IMR-90 (cell line): ENCODE measurements around the gene ZNF418. TPM values are rescaled to one million over a fixed set of nuclear protein-coding genes. Genes with fewer than 3 reads are reported as not detected.

Experiments used
- ATAC-seq: fragments of 200-7000 bp; cut with Tn5 transposase; 2 replicates; pipeline ENCODE4 v1.9.1; 2020; ENCODE audit warnings: low read depth, mild to moderate bottlenecking, moderate library complexity
- BruUV-seq: library from RNA; stranded (reverse); fragments of 400-500 nt; replicated peaks from 2 replicates; lab custom pipeline; 2021; lab: Mats Ljungman, UMichigan
- CTCF ChIA-PET: fragments of 300-600 bp; formaldehyde crosslinking; extraction: SDS; loops from one replicate; lab custom pipeline; 2021; ENCODE audit warnings: antibody characterized with exemption; lab: Yijun Ruan, JAX
- POLR2A ChIA-PET: fragments of 300-600 bp; sonication (Branson Sonifier 250); formaldehyde crosslinking; loops from one replicate; lab custom pipeline; 2022; ENCODE audit warnings: antibody characterized with exemption; ENCODE audit not compliant: unreplicated experiment; lab: Charles Lee
- DNase-seq: peaks from one replicate; pipeline ENCODE4 v3.0.0; 2013
- H2AFZ ChIP-seq: replicated peaks from 2 replicates; pipeline ENCODE3; 2013; ENCODE audit warnings: low read length, mild to moderate bottlenecking; ENCODE audit not compliant: poor library complexity
- H2AK5ac ChIP-seq: 2 replicates; pipeline ENCODE4 v1.6.1; 2013; ENCODE audit warnings: low read depth, low read length, inconsistent platforms
- H2AK9ac ChIP-seq: replicated peaks from 2 replicates; pipeline ENCODE3; 2013; ENCODE audit warnings: mild to moderate bottlenecking, low read depth, low read length, moderate library complexity; ENCODE audit not compliant: poor library complexity
- H2BK120ac ChIP-seq: 2 replicates; pipeline ENCODE4 v1.6.1; 2013; ENCODE audit warnings: low read depth, low read length, inconsistent platforms
- H2BK15ac ChIP-seq: 3 replicates; pipeline ENCODE4 v1.6.1; 2013; ENCODE audit warnings: low read depth, low read length, inconsistent platforms
- H2BK20ac ChIP-seq: 2 replicates; pipeline ENCODE4 v1.6.1; 2013; ENCODE audit warnings: low read depth, mild to moderate bottlenecking, inconsistent platforms, low read length, moderate library complexity
- H2BK5ac ChIP-seq: 2 replicates; pipeline ENCODE4 v1.6.1; 2013; ENCODE audit warnings: mild to moderate bottlenecking, low read depth, low read length, inconsistent platforms; ENCODE audit not compliant: poor library complexity, severe bottlenecking
- H3K14ac ChIP-seq: replicated peaks from 2 replicates; pipeline ENCODE4 v1.6.1; 2013; ENCODE audit warnings: low read depth, low read length, inconsistent platforms
- H3K18ac ChIP-seq: 2 replicates; pipeline ENCODE4 v1.6.1; 2013; ENCODE audit warnings: low read depth, low read length, control low read depth
- H3K23ac ChIP-seq: 2 replicates; pipeline ENCODE4 v1.6.1; 2013; ENCODE audit warnings: low read depth, low read length, inconsistent platforms
- H3K27ac ChIP-seq: 2 replicates; pipeline ENCODE4 v1.5.1; 2013; ENCODE audit warnings: mild to moderate bottlenecking, control low read depth, low read length; ENCODE audit not compliant: insufficient read depth
- H3K27me3 ChIP-seq: 2 replicates; pipeline ENCODE4 v1.6.1; 2013; ENCODE audit warnings: low read length; ENCODE audit not compliant: control insufficient read depth, insufficient read depth
- H3K36me3 ChIP-seq: 2 replicates; pipeline ENCODE4 v1.6.1; 2013; ENCODE audit warnings: low read length, mixed read lengths; ENCODE audit not compliant: control insufficient read depth, insufficient read depth
- H3K4ac ChIP-seq: 2 replicates; pipeline ENCODE4 v1.6.1; 2013; ENCODE audit warnings: low read depth, low read length, inconsistent platforms
- H3K4me1 ChIP-seq: 2 replicates; pipeline ENCODE4 v1.6.1; 2013; ENCODE audit warnings: low read length, mixed read lengths; ENCODE audit not compliant: control insufficient read depth, insufficient read depth
- H3K4me2 ChIP-seq: 2 replicates; pipeline ENCODE4 v1.6.1; 2013; ENCODE audit warnings: low read depth, mild to moderate bottlenecking, control low read depth, low read length, moderate library complexity
- H3K4me3 ChIP-seq: 2 replicates; pipeline ENCODE4 v1.5.1; 2013; ENCODE audit warnings: low read depth, mild to moderate bottlenecking, control low read depth, low read length, moderate library complexity; ENCODE audit not compliant: insufficient read depth
- H3K56ac ChIP-seq: 2 replicates; pipeline ENCODE4 v1.6.1; 2013; ENCODE audit warnings: low read length, inconsistent platforms; ENCODE audit not compliant: insufficient read depth; ENCODE audit errors: extremely low read depth
- H3K79me1 ChIP-seq, 2 experiments: 2 replicates each; pipeline ENCODE4 v1.6.1; 2013; ENCODE audit warnings: low read length in 2 of 2, inconsistent platforms in 1 of 2, low read depth in 1 of 2
- H3K9ac ChIP-seq: 2 replicates; pipeline ENCODE4 v1.6.1; 2013; ENCODE audit warnings: low read depth, low read length, control low read depth
- H3K9me1 ChIP-seq: 2 replicates; pipeline ENCODE4 v1.6.1; 2013; ENCODE audit warnings: low read length, inconsistent platforms; ENCODE audit not compliant: insufficient read depth
- H3K9me3 ChIP-seq: 2 replicates; pipeline ENCODE4 v1.6.1; 2013; ENCODE audit warnings: low read length; ENCODE audit not compliant: control insufficient read depth, insufficient read depth
- H4K20me1 ChIP-seq: 2 replicates; pipeline ENCODE4 v1.6.1; 2013; ENCODE audit warnings: low read length, inconsistent platforms; ENCODE audit not compliant: insufficient read depth
- H4K5ac ChIP-seq: 2 replicates; pipeline ENCODE4 v1.6.1; 2013; ENCODE audit warnings: mild to moderate bottlenecking, low read depth, low read length, control low read depth
- H4K8ac ChIP-seq, 2 experiments: 2 replicates each; pipeline ENCODE4 v1.6.1; 2013; ENCODE audit warnings: low read depth in 2 of 2, low read length in 2 of 2, control low read depth in 1 of 2, inconsistent platforms in 1 of 2
- H4K91ac ChIP-seq: 2 replicates; pipeline ENCODE4 v1.6.1; 2013; ENCODE audit warnings: low read depth, low read length, inconsistent platforms; ENCODE audit not compliant: insufficient read depth
- BHLHE40 ChIP-seq: fragments of 150-350 bp; IDR thresholded peaks from 2 replicates; pipeline ENCODE4 v1.6.1; 2016; ENCODE audit warnings: mild to moderate bottlenecking, low read depth, low read length
- CEBPB ChIP-seq: IDR thresholded peaks from 2 replicates; pipeline ENCODE4 v1.6.1; 2012; ENCODE audit warnings: low read depth, low read length, improper control_type of control experiment
- CHD1 ChIP-seq: IDR thresholded peaks from 2 replicates; pipeline ENCODE4 v1.6.1; 2012; ENCODE audit warnings: low read depth, low read length, improper control_type of control experiment
- ELK1 ChIP-seq: fragments of 150-350 bp; IDR thresholded peaks from 2 replicates; pipeline ENCODE4 v1.6.1; 2016; ENCODE audit warnings: low read depth, mild to moderate bottlenecking, low read length, moderate library complexity, borderline replicate concordance
- FOS ChIP-seq: fragments of 150-350 bp; IDR thresholded peaks from 2 replicates; pipeline ENCODE4 v1.6.1; 2016; ENCODE audit warnings: low read depth, low read length
- MAZ ChIP-seq: IDR thresholded peaks from 2 replicates; pipeline ENCODE4 v1.6.1; 2012; ENCODE audit warnings: low read depth, mild to moderate bottlenecking, low read length, improper control_type of control experiment, moderate library complexity, borderline replicate concordance
- MXI1 ChIP-seq: IDR thresholded peaks from 2 replicates; pipeline ENCODE4 v1.6.1; 2012; ENCODE audit warnings: low read depth, mild to moderate bottlenecking, low read length, moderate library complexity, borderline replicate concordance
- NFE2L2 ChIP-seq: fragments of 150-350 bp; IDR thresholded peaks from 2 replicates; pipeline ENCODE4 v1.6.1; 2016; ENCODE audit warnings: low read depth, mild to moderate bottlenecking, low read length
- RAD21 ChIP-seq: IDR thresholded peaks from 2 replicates; pipeline ENCODE4 v1.6.1; 2012; ENCODE audit warnings: low read length, improper control_type of control experiment
- RFX5 ChIP-seq: IDR thresholded peaks from 2 replicates; pipeline ENCODE4 v1.8.0; 2012; ENCODE audit warnings: low read depth, mild to moderate bottlenecking, low read length, moderate library complexity
- SMC3 ChIP-seq: fragments of 150-350 bp; IDR thresholded peaks from 2 replicates; pipeline ENCODE4 v1.6.1; 2016; ENCODE audit warnings: low read depth, mild to moderate bottlenecking, antibody characterized with exemption, low read length, moderate library complexity
- WGBS, 2 experiments: methylation state at CpG; one replicate each; pipeline versions ENCODE4 v1.1.5 to v1.1.7; 2013; ENCODE audit warnings: missing lambda C conversion rate in 2 of 2; ENCODE audit not compliant: insufficient read length in 1 of 2; ENCODE audit errors: extremely low coverage in 2 of 2; 5-methylcytosine and 5-hydroxymethylcytosine counted together
- dilution Hi-C: fragments of 300-500 bp; cut with HindIII; formaldehyde crosslinking; loops from one replicate; pipeline ENCODE4 v1.14.3; 2018; ENCODE audit warnings: low sequenced_read_pairs; ENCODE audit not compliant: unreplicated experiment
- in situ Hi-C: fragments of 300-500 bp; cut with MboI; formaldehyde crosslinking; loops from 3 replicates; pipeline ENCODE4 v1.14.3; 2019; ENCODE audit warnings: low sequenced_read_pairs, inconsistent platforms, mixed read lengths
- intact Hi-C: fragments of 100-400 bp; cut with micrococcal nuclease; formaldehyde crosslinking; loops from 2 replicates; pipeline ENCODE4 v1.10.0; 2022
- polyA plus RNA-seq, 3 experiments: library from polyadenylated mRNA; depleted of rRNA; stranded (reverse); fragments of >200 nt; gene quantifications; 2 replicates each; pipeline ENCODE4 v1.2.3, GENCODE V29; 2012; ENCODE audit warnings: low replicate concordance in 1 of 3
- total RNA-seq: library from RNA; depleted of rRNA; stranded (reverse); fragments of >200 nt; gene quantifications from 2 replicates; pipeline ENCODE4 v1.2.3, GENCODE V29; 2012
- TF ChIP-seq, protein P1 (sequence below): conservative IDR thresholded peaks from 2 replicates; pipeline ENCODE4 v1.5.1; 2012; ENCODE audit warnings: mild to moderate bottlenecking, low read depth, low read length, improper control_type of control experiment

ZNF418 gene
- total and polyA plus RNA-seq, 2 of the 4 experiments (the other 2 are of a cell fraction): 2.1 to 3.4 TPM

DNA sequence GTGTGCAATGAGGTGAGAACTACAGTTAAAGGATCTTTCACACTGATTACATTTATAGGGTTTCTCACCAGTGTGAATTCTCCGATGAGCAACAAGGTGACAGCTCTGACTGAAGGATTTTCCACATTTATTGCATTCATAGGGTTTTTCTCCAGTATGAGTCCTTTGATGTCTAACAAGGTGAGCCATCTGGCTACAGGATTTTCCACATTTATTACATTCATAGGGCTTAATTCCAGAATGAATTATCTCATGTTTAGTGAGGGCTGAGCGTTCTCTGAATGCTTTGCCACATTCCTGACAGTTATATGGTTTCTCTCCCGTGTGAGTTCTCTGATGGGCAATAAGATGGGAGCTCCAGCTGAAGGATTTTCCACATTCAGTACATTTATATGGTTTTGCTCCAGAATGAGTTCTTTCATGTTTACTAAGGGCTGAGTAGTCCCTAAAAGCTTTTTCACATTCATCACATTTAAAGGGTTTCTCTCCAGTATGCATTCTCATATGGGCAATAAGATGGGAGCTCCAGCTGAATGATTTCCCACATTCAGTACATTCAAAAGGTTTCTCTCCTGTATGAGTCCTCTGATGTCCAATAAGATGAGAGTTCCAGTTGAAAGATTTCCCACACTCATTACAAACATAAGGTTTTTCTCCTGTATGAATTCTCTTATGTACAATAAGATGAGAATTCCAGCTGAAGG is 43.5 kb upstream of the ZNF418 start:
- ATAC-seq (no peak), DNase-seq (no peak)
- H3K9me1 ChIP-seq: no peaks in the 10 kb centered on the region
- in situ Hi-C loops: no loop called here
- TF ChIP-seq MXI1: no peak
- TF ChIP-seq SMC3: no peak
- TF ChIP-seq BHLHE40: no peak
- TF ChIP-seq CHD1: no peak
- TF ChIP-seq CEBPB: no peak
- TF ChIP-seq ELK1: no peak
- no peak for TF ChIP-seq RAD21
- TF ChIP-seq RFX5: no peak
- TF ChIP-seq MAZ: no peak
- TF ChIP-seq NFE2L2: no peak
- TF ChIP-seq FOS: no peak
- TF ChIP-seq, protein P1, sequence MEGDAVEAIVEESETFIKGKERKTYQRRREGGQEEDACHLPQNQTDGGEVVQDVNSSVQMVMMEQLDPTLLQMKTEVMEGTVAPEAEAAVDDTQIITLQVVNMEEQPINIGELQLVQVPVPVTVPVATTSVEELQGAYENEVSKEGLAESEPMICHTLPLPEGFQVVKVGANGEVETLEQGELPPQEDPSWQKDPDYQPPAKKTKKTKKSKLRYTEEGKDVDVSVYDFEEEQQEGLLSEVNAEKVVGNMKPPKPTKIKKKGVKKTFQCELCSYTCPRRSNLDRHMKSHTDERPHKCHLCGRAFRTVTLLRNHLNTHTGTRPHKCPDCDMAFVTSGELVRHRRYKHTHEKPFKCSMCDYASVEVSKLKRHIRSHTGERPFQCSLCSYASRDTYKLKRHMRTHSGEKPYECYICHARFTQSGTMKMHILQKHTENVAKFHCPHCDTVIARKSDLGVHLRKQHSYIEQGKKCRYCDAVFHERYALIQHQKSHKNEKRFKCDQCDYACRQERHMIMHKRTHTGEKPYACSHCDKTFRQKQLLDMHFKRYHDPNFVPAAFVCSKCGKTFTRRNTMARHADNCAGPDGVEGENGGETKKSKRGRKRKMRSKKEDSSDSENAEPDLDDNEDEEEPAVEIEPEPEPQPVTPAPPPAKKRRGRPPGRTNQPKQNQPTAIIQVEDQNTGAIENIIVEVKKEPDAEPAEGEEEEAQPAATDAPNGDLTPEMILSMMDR: no peak
- no peak overlapping the region for H4K91ac ChIP-seq
- no peak overlapping the region for H4K8ac ChIP-seq
- ChIA-PET CTCF (no interaction called here), POLR2A (no interaction called here)
- H3K36me3 ChIP-seq: peaks cover 51% of the 10 kb centered on the region
- no peaks in the 10 kb centered on the region for H3K4me1 ChIP-seq
- no peak overlapping the region for H3K27ac ChIP-seq
- no peaks in the 10 kb centered on the region for H3K79me1 ChIP-seq
- peaks cover 94% of the 10 kb centered on the region for H3K9me3 ChIP-seq
- H4K5ac ChIP-seq: no peak overlapping the region
- no CpG with 5 or more reads among the region's 3 CpGs for WGBS, 2 experiments
- intact Hi-C loops: no loop called here
- H2BK15ac ChIP-seq: no peak overlapping the region
- no peak overlapping the region for H2AFZ ChIP-seq
- H3K18ac ChIP-seq: no peak overlapping the region
- no peak overlapping the region for H3K14ac ChIP-seq
- dilution Hi-C loops: no loop called here
- H3K9ac ChIP-seq: no peak overlapping the region
- no peak overlapping the region for H2BK120ac ChIP-seq
- no peak overlapping the region for H2BK5ac ChIP-seq
- H4K20me1 ChIP-seq: no peaks in the 10 kb centered on the region
- no peaks in the 10 kb centered on the region for H3K27me3 ChIP-seq
- no peak overlapping the region for H2AK9ac ChIP-seq
- no peak overlapping the region for H2BK20ac ChIP-seq
- no peak overlapping the region for H3K4ac ChIP-seq
- H3K4me2 ChIP-seq: no peak overlapping the region
- no peak overlapping the region for H3K4me3 ChIP-seq
- H3K23ac ChIP-seq: no peak overlapping the region
- H3K56ac ChIP-seq: no peak overlapping the region
- BruUV-seq: no TSS peak
- H2AK5ac ChIP-seq: no peak overlapping the region
